Adrenal gland (tissue), 12 donors: ENCODE data around the gene EIF2D. TPM values are rescaled to one million over a fixed set of nuclear protein-coding genes. Genes with fewer than 3 reads are reported as not detected.
A peak's percentile ranks its signal among the peaks of the same experiment; 100 is the strongest.

ENCODE experiments used
- DNase-seq, 7 donors: peaks; one replicate each; pipeline ENCODE4 v3.0.0-alpha.2; 2019 to 2020
- H3K27ac ChIP-seq, 5 donors: fragments of 200-600 bp; sonication (generic) in 4 of 5; 1 replicate in 3 of 5; 2 replicates in 2 of 5; pipeline versions ENCODE4 v1.5.1 to v1.8.0; 2016 to 2020; ENCODE audit warnings: mild to moderate bottlenecking in 1 of 5
- H3K27me3 ChIP-seq: fragments of 200-600 bp; 2 replicates; pipeline ENCODE4 v1.8.0; 2021
- H3K36me3 ChIP-seq, 2 donors: fragments of 200-600 bp; replicated peaks in 1 of 2; 1 replicate in 1 of 2; 2 replicates in 1 of 2; pipeline versions ENCODE4 v1.5.1 to v1.8.0; 2018 to 2022
- H3K4me1 ChIP-seq, 2 donors: fragments of 200-600 bp; replicated peaks in 1 of 2; 1 replicate in 1 of 2; 2 replicates in 1 of 2; pipeline versions ENCODE4 v1.5.1 to v1.8.0; 2018 to 2021
- H3K4me3 ChIP-seq, 4 donors: fragments of 200-600 bp; sonication (generic) in 3 of 4; one replicate each; pipeline ENCODE4 v1.5.1; 2016 to 2018
- H3K9me3 ChIP-seq, 3 donors: fragments of 200-600 bp; sonication (generic) in 1 of 3; replicated peaks in 1 of 3; 1 replicate in 2 of 3; 2 replicates in 1 of 3; pipeline versions ENCODE4 v1.5.1 to v1.8.0; 2016 to 2021
- POLR2A ChIP-seq, 2 donors: fragments of 450-650 bp; IDR thresholded peaks; one replicate each; pipeline ENCODE4 v1.6.1; 2017; ENCODE audit warnings: antibody characterized with exemption in 2 of 2, mild to moderate bottlenecking in 2 of 2, moderate library complexity in 1 of 2
- WGBS, 4 donors: extraction: QIAGEN DNeasy Blood & Tissue Kit in 2 of 4; methylation state at CpG; one replicate each; pipeline versions ENCODE4 v1.1.5 to v1.1.7; 2013 to 2017; 5-methylcytosine and 5-hydroxymethylcytosine counted together
- intact Hi-C, 2 donors: fragments of 100-400 bp; cut with DNase I; formaldehyde crosslinking; loops; one replicate each; pipeline versions ENCODE4 v1.14.1 to v1.15.0; 2022 to 2023
- polyA plus RNA-seq, 3 donors: library from polyadenylated mRNA; stranded (reverse); fragments of 200-250 nt in 2 of 3; fragments of 350-450 nt in 1 of 3; fragmentation: Illumina TruSeq in 1 of 3; extraction: RNeasy Lipid Tissue Mini Kit (QIAGEN cat#74804) in 1 of 3; gene quantifications; one replicate each; pipeline ENCODE4 v1.2.3, GENCODE V29; 2013 to 2014
- total RNA-seq, 9 donors: library from RNA; depleted of rRNA in 4 of 9; stranded (reverse); fragments of >200 nt in 4 of 9; fragments of 120-200 nt in 1 of 9; fragmentation: NEBNext Ultra II Directional in 1 of 9; extraction: Animal tissue kit (Norgen Biotek cat#: 25700) in 1 of 9; gene quantifications; one replicate each; pipeline versions ENCODE4 v1.1.0 to v1.2.4, GENCODE V29; 2013 to 2023
- TF ChIP-seq, protein P1 (sequence below), 6 experiments: fragments of 450-650 bp in 4 of 6; fragments of 200-600 bp in 2 of 6; sonication (generic) in 1 of 6; IDR thresholded peaks; 1 replicate in 5 of 6; 2 replicates in 1 of 6; pipeline versions ENCODE4 v1.5.1 to v1.8.0; 2016 to 2021; ENCODE audit warnings: antibody characterized with exemption in 6 of 6, mild to moderate bottlenecking in 2 of 6, moderate library complexity in 1 of 6
- donor health status: healthy with polysubstance abuse.
- donor health status: Bipolar disorder and iron deficiency.
- donor health status: DM: yes; HTN: yes; CAD: no.
- donor health status: DM: no; HTN: no; CAD: no.
- donor health status: DM: no; HTN: no; CAD: no.
- donor health status: DM: yes; HTN: yes; CAD: no.

EIF2D gene
- total and polyA plus RNA-seq, 12 donors, result 31.6 to 95.4 (median 54.0) TPM

- H3K4me3 ChIP-seq, result peak overlapping the region in 3 of 4 donors; percentile 13 to 64 (median 20)
- TF ChIP-seq, protein P1, sequence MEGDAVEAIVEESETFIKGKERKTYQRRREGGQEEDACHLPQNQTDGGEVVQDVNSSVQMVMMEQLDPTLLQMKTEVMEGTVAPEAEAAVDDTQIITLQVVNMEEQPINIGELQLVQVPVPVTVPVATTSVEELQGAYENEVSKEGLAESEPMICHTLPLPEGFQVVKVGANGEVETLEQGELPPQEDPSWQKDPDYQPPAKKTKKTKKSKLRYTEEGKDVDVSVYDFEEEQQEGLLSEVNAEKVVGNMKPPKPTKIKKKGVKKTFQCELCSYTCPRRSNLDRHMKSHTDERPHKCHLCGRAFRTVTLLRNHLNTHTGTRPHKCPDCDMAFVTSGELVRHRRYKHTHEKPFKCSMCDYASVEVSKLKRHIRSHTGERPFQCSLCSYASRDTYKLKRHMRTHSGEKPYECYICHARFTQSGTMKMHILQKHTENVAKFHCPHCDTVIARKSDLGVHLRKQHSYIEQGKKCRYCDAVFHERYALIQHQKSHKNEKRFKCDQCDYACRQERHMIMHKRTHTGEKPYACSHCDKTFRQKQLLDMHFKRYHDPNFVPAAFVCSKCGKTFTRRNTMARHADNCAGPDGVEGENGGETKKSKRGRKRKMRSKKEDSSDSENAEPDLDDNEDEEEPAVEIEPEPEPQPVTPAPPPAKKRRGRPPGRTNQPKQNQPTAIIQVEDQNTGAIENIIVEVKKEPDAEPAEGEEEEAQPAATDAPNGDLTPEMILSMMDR (IDR thresholded peaks at IDR 0.05), result no peak
- TF ChIP-seq POLR2A (IDR thresholded peaks at IDR 0.05), result peak in 1 of 2 donors; percentile 63
- H3K27me3 ChIP-seq, result no peaks in the 10 kb centered on the region
- peak; percentile 78 to 91 (median 82) for DNase-seq
- 0 to 3% (median 1%) methylated on average over 6 to 67 of the region's 67 CpGs for WGBS, 4 donors
- H3K27ac ChIP-seq, result peak overlapping the region; percentile 52 to 90 (median 67)
- intact Hi-C loops, result no loop called here
- no peaks in the 10 kb centered on the region for H3K9me3 ChIP-seq
- H3K4me1 ChIP-seq, result peaks cover 52 to 77% of the 10 kb centered on the region in 2 donors
- no peaks in the 10 kb centered on the region for H3K36me3 ChIP-seq
These were observed 55.3 kb downstream of the EIF2D start for GRCh38 chr1:206556750-206557635.

DNA sequence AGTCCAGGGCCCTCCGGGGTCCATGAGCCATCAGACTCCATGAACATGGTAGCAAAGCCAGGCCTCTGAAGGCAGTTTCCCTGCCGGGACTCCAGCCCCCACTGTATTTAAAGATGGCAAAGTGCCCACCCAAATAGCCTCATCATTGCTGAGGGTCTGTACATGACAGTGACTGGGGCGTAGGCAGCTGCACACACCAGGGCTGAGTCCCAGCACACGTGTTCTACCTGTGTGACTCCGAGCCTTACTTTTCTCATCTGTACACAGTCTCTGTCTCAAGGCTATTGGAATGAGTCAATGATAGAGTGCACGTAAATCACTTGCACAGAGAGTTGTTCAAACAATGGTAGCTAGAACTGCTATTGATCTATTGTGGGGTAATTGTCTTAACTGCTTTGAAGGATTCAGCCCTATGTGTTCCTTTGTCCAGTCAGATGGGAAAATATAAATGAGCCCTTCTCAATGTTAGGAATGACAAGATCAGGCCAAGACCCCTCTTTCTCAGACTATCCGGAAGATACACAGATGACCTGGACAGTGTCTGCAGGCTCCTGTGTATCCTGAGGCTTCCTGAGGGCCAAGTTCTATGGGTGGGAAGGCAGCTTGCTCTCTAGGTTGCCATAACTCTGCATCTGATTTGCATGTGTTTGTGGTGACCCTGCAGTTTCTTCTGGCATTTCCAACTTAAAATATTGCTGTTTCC, 56.1 kb downstream of the EIF2D start:
- DNase-seq, result peak in 6 of 7 donors; percentile 36 to 58 (median 52)
- TF ChIP-seq, protein P1 (IDR thresholded peaks at IDR 0.05), result no peak
- TF ChIP-seq POLR2A (IDR thresholded peaks at IDR 0.05), result no peak
- intact Hi-C loops, result no loop called here
- Histone ChIP-seq H3K27ac (peak overlapping the region; percentile 36 to 90 (median 67)), H3K4me3 (peak overlapping the region in 1 of 4 donors; percentile 64), H3K4me1 (peaks cover 52 to 75% of the 10 kb centered on the region in 2 donors), H3K9me3 (no peaks in the 10 kb centered on the region), H3K36me3 (no peaks in the 10 kb centered on the region), H3K27me3 (no peaks in the 10 kb centered on the region)
- WGBS, 4 donors, result 44 to 55% (median 49%) methylated on average over 5 to 7 of the region's 7 CpGs

DNA sequence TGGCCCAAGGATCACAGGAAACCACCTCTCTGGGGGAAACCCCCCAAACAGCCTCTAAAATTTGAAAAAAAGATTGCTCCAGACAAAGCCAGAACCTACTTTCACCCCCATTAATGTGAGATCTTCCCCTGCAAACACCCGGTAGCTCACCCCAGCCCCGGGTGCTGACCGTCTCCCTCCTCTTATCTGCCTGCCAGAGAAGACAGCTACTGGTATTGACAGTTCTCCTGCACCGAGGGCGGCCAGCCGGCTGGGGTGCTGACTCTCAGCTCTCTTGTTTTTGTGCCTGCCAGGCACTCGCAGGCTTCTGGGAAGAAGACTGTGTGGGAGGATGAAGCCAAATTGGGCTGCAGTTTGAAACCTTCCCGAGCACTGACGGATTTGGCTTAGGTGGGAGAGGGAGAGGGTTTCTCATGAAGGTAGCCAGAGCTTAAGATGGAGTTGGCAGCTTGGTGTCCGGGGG, 56.8 kb downstream of the EIF2D start:
- H3K27ac ChIP-seq, result peak overlapping the region; percentile 36 to 90 (median 67)
- H3K4me3 ChIP-seq, result no peak overlapping the region
- H3K9me3 ChIP-seq, result no peaks in the 10 kb centered on the region
- no peaks in the 10 kb centered on the region for H3K36me3 ChIP-seq
- peak; percentile 40 to 82 (median 69) for DNase-seq
- 30 to 38% (median 37%) methylated on average over 7 to 10 of the region's 10 CpGs for WGBS, 4 donors
- H3K4me1 ChIP-seq, result peaks cover 48 to 68% of the 10 kb centered on the region in 2 donors
- TF ChIP-seq, protein P1 (IDR thresholded peaks at IDR 0.05), result no peak
- TF ChIP-seq POLR2A (IDR thresholded peaks at IDR 0.05), result peak in 1 of 2 donors; percentile 12
- no peaks in the 10 kb centered on the region for H3K27me3 ChIP-seq
- intact Hi-C loops, result no loop called here
